ENCODE data around the gene POMGNT1.

The POMGNT1 gene

DNA sequence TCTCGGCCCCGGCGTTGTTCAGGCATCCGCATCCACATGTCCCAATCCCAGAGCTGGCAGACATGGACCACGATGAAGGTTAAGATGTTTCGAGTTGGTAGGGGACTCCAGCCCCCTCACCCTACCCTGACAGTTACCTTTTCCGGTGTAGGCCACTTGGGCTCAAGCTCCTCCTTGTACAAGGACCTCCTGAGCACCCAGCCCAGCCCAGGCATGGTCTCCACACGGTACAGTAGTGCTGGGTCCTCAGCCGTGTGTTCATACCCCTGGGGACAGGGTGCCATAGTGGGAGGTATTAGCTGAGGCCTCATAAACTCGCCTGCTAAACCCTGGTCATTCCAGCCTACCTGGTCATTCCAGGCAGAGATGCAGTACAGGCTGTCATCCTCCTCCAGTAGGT is 6.1 kb downstream of the POMGNT1 start:
- Histone ChIP-seq H4K20me1 (ENCODE audit: insufficient read depth, low read length) (no peaks in the 10 kb centered on the region), H3K36me3 (replicated peaks; ENCODE audit: insufficient read depth, low read length) (no peaks in the 10 kb centered on the region), H3K9me3 (replicated peaks; ENCODE audit: insufficient read depth, low read length) (no peaks in the 10 kb centered on the region), H3K27me3 (replicated peaks; ENCODE audit: insufficient read depth, low read length) (no peaks in the 10 kb centered on the region), H3K9me2 (replicated peaks; ENCODE audit: insufficient read depth, low read length) (no peaks in the 10 kb centered on the region), H3K27ac (ENCODE audit: low read length) (no peak overlapping the region), H3K79me2 (ENCODE audit: low read length) (no peaks in the 10 kb centered on the region), H3K9ac (ENCODE audit: low read length) (no peak overlapping the region), H3K4me1 (ENCODE audit: low read length) (no peaks in the 10 kb centered on the region), H2AFZ (ENCODE audit: low read length) (no peak overlapping the region), H3K4me3 (ENCODE audit: low read length) (no peak overlapping the region), H3F3A (ENCODE audit: insufficient read depth, low read length) (no peaks in the 10 kb centered on the region), H3K4me2 (ENCODE audit: low read depth, low read length) (no peak overlapping the region)
- TF ChIP-seq, protein P1, sequence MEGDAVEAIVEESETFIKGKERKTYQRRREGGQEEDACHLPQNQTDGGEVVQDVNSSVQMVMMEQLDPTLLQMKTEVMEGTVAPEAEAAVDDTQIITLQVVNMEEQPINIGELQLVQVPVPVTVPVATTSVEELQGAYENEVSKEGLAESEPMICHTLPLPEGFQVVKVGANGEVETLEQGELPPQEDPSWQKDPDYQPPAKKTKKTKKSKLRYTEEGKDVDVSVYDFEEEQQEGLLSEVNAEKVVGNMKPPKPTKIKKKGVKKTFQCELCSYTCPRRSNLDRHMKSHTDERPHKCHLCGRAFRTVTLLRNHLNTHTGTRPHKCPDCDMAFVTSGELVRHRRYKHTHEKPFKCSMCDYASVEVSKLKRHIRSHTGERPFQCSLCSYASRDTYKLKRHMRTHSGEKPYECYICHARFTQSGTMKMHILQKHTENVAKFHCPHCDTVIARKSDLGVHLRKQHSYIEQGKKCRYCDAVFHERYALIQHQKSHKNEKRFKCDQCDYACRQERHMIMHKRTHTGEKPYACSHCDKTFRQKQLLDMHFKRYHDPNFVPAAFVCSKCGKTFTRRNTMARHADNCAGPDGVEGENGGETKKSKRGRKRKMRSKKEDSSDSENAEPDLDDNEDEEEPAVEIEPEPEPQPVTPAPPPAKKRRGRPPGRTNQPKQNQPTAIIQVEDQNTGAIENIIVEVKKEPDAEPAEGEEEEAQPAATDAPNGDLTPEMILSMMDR (IDR thresholded peaks at IDR 0.05; ENCODE audit: low read length): no peak
- TF ChIP-seq EZH2phosphoT487 (IDR thresholded peaks at IDR 0.05; ENCODE audit: low read length) (no peak), EZH2 (optimal IDR thresholded peaks at IDR 0.05; ENCODE audit: low read depth, low read length) (no peak)
- no peak for DNase-seq

DNA sequence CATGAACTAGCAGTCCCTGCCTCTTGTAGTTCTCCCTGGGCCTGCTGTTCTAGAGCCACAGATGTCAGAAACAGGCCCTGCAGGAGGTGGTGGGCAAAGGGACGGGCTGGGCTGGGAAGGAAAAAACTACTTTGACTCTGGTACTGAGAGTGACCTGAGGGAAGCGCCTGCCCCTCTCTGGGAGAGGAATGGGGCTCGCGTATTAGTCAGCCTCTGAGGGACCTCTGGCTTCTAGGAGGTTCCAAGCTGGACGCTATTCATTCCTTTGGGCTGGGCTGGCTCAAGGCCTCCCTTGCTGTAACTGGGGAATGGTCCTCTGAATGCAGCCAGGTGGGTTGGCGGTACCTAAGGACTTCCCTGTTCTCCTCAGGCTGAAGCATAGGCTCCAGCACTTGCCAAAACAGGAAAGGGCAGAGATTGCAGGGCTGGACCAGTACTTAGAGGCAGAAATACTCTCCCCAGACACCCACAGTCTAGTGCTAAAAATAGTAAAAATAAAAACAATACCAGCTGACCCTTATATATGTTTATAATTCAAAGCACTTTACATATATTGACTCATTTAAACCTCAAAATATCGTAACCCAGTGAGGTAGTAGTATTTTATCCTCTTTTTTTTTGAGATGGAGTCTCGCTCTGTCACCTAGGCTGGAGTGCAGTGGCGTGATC is 7.1 kb downstream of the POMGNT1 start:
- no peaks in the 10 kb centered on the region for H3F3A ChIP-seq (ENCODE audit: insufficient read depth, low read length)
- H4K20me1 ChIP-seq (ENCODE audit: insufficient read depth, low read length): no peaks in the 10 kb centered on the region
- no peak overlapping the region for H2AFZ ChIP-seq (ENCODE audit: low read length)
- no peak overlapping the region for H3K27ac ChIP-seq (ENCODE audit: low read length)
- TF ChIP-seq, protein P1 (IDR thresholded peaks at IDR 0.05; ENCODE audit: low read length): no peak
- no peaks in the 10 kb centered on the region for H3K9me2 ChIP-seq (replicated peaks; ENCODE audit: insufficient read depth, low read length)
- DNase-seq: no peak
- no peaks in the 10 kb centered on the region for H3K79me2 ChIP-seq (ENCODE audit: low read length)
- H3K27me3 ChIP-seq (replicated peaks; ENCODE audit: insufficient read depth, low read length): no peaks in the 10 kb centered on the region
- no peak overlapping the region for H3K4me3 ChIP-seq (ENCODE audit: low read length)
- no peaks in the 10 kb centered on the region for H3K36me3 ChIP-seq (replicated peaks; ENCODE audit: insufficient read depth, low read length)
- no peaks in the 10 kb centered on the region for H3K4me1 ChIP-seq (ENCODE audit: low read length)
- H3K9me3 ChIP-seq (replicated peaks; ENCODE audit: insufficient read depth, low read length): no peaks in the 10 kb centered on the region
- H3K4me2 ChIP-seq (ENCODE audit: low read depth, low read length): no peak overlapping the region
- no peak overlapping the region for H3K9ac ChIP-seq (ENCODE audit: low read length)

DNA sequence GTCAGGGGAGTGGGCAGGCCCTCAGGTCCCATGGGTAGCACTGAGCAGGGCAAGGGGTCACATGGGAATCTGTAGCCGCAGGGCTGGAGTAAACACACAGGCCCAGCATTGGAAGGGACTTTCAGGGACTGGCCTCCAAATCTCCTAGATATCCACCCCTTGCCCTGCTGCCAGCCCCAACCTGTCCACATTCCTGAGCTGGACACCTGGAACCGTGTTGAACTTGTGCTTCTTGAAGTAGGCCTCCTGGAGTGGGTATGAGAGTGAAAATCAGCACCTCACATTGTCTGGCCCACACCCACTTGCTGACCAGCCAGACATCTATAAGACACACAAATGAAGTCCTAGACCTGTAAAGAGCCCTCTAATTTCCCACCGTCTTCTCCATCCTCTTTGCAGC is 7.7 kb downstream of the POMGNT1 start:
- Histone ChIP-seq H3K27ac (ENCODE audit: low read length) (no peak overlapping the region), H3K9me2 (replicated peaks; ENCODE audit: insufficient read depth, low read length) (no peaks in the 10 kb centered on the region), H3K4me3 (ENCODE audit: low read length) (no peak overlapping the region), H2AFZ (ENCODE audit: low read length) (no peak overlapping the region), H3K36me3 (replicated peaks; ENCODE audit: insufficient read depth, low read length) (no peaks in the 10 kb centered on the region), H3K4me1 (ENCODE audit: low read length) (no peaks in the 10 kb centered on the region), H3K9ac (ENCODE audit: low read length) (no peak overlapping the region), H3F3A (ENCODE audit: insufficient read depth, low read length) (no peaks in the 10 kb centered on the region), H3K4me2 (ENCODE audit: low read depth, low read length) (no peak overlapping the region), H3K79me2 (ENCODE audit: low read length) (no peaks in the 10 kb centered on the region), H3K9me3 (replicated peaks; ENCODE audit: insufficient read depth, low read length) (no peaks in the 10 kb centered on the region), H4K20me1 (ENCODE audit: insufficient read depth, low read length) (no peaks in the 10 kb centered on the region), H3K27me3 (replicated peaks; ENCODE audit: insufficient read depth, low read length) (no peaks in the 10 kb centered on the region)
- TF ChIP-seq, protein P1 (IDR thresholded peaks at IDR 0.05; ENCODE audit: low read length): no peak
- DNase-seq: no peak

Measured in MM.1S (cell line).